Activated T-cell treated with anti-CD3 and anti-CD28 coated beads, Interleukin-2, amount 50 U/mL, for 1 hour (primary cell): ENCODE measurements around the gene MPND.
"Not testable (repeated sequence)": the region's sequence is repeated elsewhere in the genome, so short reads cannot be mapped to it uniquely, and the experiment has no call there.

ENCODE experiments used
- DNase-seq: peaks from one replicate; pipeline ENCODE4 v3.0.0-alpha.2; 2020

The MPND gene

DNA sequence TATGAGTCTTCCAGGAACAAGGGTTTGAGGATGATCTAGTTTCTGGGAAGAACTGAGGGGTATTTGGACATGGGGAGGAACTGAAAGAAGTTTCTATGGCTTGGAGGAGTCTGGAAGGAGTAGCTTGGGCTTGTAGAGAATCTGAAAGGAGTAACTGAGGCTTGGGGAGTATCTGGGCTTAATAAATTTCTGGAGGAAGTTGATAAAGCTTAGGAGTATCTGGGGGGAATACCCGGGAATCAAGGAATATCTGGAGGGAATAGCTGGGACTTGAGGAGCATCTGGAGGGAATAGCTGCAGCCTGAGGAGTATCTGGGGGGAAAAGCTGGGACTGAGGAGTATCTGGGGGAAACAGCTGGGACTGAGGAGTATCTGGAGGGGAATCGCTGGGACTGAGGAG, 22.9 kb upstream of the MPND start:
- no peak for DNase-seq

DNA sequence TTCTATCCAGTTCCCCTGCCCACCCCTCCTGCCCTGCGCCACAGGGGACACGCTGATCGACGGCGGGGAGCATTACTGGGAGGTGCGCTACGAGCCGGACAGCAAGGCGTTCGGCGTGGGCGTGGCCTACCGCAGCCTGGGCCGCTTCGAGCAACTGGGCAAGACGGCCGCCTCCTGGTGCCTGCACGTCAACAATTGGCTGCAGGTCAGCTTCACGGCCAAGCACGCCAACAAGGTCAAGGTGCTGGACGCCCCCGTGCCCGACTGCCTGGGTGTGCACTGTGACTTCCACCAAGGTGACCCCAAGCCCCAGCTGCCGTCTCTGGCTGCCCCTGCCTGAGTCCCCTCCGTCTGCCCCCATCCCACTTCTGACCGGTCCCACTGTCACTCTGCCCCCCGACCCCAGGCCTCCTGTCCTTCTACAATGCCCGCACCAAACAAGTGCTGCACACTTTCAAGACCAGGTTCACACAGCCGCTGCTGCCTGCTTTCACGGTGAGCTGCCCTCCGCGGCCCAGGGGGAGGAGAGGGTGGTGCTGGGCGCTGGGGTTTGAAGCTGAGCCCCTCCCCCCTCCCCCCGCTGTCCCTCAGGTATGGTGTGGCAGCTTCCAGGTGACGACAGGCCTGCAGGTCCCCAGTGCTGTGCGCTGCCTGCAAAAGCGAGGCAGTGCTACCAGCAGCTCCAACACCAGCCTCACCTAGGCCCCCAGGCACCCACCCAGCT, 20.3 kb upstream of the MPND start:
- no peak for DNase-seq

DNA sequence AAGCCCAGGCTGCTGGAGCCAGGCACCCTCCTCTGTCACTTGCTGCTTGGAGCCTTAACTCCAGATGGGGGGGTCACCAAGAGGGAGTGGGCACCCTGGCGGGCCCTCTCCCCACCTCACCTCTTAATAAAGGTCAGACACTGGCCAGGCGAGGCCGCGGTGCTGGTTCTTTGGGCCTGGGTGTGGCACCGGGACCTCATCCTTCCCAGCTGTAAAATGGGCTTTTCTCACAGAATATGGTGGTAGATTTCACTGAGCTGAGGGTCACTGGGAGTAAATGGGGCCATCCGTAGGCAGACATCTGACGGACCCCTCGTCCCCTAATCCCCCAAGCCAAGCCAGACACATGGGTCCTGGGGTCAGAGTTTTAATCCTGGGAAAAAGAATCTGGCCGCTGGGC, 19.7 kb upstream of the MPND start:
- no peak for DNase-seq

DNA sequence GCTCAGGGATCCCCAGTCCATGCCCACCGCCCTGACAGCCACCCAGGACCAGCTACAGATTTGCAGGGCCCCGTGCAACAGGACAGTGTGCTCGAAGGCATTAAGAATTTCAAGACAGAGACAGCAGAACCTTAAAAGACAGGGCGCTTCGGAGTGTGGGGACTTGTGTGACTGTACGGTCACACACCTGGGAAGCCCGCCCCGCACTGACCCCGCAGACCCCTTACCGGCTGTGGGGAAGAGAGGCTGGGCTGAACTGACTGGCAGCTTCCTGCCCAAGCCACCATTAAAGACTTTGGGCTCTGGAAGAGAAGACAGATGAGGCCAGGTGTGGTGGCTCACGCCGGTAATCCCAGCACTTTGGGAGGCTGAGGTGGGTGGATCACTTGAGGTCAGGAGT, 19.1 kb upstream of the MPND start:
- DNase-seq = no peak

DNA sequence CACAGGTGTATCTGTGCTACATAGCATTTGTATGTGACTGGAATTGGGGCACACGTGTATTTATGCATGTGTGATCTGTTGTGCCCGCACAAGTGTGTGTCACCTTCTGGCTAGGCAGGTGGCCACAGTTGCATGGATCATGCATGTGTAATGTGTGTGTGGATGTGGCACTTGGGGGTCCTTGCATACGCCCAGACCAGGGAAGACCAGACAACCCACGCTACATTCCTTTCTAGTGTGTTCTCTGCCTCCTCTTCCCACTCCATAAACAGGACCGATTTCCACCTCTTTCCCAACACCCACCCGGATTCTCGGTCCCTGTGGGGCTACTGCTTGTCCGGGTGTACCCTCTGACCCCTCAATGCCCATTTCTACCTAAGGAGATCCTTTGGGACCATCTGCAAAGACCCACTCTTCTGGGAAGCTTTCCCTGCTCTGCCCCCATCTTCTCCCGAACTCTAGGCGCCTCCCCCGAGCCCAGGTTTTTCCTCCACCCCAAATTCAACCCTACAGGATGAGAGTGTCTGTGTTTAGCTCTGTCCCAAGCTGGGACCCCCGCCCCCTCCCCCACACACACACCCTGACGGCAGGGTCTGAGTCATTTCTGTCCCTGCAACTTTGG, 17.0 kb upstream of the MPND start:
- DNase-seq = no peak

DNA sequence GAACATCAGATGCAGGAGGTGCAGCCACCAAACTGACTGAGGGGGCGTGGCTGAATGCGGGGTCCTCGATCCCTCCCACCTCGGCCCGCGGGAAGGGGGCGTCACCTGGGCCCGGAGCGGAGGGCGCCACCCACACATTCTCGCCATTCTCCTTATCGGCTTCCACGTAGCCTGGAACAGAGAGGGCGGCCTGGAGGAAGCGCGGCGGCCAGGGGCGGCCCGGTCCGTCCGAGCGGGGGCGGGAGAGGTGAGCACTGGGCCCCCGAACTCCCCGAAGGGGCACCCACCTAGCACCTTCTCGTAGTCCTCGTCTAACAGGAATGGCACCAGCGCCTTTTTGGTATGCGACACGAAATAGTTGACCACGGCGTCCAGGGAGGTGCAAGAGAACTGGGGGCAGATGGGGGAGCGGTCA, 16.5 kb upstream of the MPND start:
- DNase-seq = peak; percentile 41

DNA sequence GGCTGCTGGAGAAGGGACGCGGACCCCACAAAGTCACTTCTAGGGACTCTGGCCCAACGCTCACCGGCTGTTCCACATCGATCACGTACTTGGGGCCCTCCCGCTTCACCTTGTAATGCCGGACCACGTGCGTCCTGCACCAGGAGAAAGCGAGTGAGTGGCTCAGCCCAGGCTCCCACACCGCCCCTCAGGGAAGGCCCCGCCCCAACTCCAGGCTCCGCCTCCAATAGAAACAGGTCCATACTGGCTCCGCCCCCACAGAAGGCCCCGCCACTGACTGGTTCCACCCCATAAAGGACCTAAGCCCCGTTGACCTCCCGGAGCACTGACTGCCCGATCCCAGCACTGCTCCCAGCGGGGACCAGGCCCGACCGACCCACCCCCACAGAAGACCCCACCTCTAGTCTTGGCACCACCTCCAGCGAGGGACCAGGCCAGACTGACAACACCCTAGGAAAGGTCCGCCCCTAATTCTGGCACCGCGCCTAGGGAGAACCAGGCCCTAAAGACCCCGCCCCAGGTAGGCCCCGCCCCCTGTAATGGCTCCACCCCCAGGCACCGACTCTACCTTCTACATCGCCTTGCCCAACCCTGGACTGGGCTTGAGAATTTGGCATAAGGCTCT, 16.0 kb upstream of the MPND start:
- peak; percentile 74 for DNase-seq

DNA sequence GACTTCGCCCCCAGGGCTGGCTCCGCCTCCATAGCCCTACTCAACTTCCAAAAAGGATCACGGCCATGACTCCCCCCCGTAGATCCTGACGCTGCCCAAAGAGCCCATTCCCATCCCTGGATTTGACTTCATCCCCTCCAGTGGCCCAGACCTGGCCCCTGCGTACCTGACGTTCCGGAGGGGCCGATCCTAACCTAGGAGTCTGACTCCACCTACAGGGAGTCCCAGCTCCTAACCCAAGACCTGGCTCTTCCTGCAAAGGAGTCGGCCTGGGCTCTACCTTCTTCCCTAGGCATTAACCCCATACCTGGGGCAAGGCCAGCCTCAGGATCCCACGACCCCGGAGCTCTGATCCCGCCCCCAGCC, 15.5 kb upstream of the MPND start:
- no peak for DNase-seq

DNA sequence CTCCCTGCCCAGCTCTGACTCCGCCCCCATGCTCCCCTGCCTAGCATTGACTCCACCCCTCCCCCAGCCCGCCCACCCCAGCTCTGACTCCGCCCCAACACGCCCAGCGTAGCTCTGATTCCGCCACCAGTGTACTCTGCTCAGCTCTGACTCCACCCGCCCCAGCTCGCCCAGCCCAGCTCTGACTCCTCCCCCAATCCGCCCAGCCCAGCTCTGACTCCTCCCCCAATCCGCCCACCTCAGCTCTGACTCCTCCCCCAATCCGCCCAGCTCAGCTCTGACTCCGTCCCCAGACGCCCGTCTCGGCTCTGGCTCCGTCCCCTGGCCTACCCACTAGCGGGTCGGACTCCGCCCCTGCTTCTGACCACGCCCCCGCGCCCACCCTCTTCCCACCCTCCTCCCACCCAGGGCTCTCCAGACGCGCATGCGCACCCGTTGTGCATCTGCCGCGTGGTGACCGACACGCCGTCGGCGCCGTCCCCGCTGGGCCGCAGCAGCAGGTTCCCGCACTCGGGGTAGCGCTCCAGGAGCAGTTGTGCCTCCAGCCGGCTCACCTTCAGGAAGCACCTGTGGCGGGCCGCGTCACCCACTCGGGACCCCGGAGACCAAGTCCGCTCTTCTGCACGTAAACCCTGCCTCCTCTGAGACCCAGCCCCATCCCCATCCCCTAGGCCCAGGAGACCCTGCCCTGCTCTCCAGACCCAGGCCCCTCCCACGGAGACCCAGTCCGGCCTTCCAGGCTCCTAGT, 14.9 kb upstream of the MPND start:
- peak; percentile 95 for DNase-seq

DNA sequence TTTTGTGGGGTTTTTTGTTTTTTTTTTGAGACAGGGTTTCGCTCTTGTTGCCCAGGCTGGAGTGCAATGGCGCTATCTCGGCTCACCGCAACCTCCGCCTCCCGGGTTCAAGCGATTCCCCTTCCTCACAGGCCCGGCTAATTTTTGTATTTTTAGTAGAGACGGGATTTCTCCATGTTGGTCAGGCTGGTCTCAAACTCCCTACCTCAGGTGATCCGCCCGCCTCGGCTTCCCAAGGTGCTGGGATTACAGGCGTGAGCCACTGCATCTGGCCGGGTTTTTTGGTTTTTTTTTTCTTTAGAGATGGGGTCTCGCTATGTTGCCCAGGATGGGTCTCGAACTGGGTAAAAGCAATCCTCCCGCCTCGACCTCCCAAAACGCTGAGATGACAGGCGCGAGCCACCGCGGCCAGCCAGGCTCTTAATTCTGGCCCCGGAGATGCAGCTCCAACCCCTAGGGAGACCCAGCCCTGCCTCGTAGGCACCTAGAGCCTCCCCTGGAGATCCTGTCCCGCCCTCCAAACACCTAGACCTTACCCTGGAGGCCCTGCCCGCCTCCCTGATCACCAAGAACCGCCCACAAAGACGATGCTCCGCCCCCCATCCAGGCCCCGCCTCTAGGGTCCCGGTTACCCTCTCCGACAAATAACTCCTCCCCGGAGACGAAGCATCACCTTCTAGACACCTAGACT, 14.2 kb upstream of the MPND start:
- DNase-seq = peak; percentile 44

DNA sequence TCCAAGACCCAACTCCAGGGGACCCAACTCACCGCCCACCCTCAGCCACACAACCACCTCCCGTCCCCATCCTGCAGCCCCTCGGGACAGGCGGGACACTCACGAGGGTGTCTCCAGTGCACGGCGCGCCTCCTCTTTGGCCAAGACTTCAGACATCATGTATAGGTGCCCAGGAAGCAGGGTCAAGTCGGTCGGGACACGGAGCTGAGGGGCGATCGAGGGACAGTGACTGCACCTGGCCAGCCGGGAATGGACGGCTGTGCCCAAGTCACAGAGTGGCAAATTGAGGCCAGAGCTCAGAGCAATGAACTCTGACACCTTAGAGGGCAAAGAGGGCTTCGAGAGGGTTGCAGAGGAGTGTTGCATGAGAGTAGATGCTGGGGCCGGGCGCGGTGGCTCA, 13.5 kb upstream of the MPND start:
- DNase-seq = no peak

DNA sequence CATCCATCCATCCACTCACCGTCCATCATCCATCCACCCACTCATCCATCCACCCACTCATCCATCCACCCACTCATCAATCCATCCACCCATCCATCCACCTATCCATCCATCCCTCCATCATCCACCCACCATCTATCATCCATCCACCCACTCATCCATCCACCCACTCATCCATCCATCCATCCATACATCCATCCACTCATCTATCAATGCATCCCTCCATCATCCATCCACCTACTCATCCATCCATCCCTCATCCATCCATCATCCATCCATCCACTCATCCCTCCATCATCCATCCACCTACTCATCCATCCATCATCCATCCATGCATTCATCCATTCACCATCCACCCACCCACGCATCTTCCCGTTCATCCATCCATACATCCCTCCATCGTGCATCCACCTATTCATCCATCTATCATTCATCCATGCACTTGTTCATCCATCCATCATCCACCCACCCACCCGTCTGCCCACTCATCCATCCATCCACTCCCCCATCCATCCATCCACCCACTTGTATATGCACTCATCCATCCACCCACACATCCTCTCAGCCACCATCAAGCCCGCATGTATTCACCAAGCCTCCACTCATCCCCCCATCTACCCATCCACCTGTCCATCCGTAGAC, 8.3 kb upstream of the MPND start:
- no peak for DNase-seq

DNA sequence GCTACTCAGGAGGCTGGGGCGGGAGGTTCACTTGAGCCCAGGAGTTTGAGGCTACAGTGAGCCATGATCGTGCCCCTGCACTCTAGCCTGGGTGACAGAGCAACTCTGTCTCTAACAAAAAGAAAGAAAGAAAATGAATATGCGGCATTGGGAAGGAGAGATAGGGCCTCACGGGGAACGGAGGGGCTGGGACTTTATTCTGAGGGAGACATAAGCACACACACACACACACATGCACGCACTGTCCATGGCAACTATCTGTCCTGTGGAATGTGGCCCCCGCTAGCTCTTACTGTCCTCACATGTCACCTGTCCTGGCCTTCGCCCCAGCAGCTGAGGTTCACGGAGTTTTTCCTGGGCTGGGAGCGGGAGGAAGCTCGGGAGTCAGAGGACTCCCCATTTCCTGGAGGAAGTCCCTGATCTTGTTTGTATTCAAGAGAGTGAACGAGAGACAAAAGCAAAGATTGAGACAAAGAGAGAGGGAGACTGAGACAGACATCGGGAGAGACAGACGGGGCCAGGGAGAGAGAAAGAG, 5.4 kb upstream of the MPND start:
- DNase-seq = no peak

DNA sequence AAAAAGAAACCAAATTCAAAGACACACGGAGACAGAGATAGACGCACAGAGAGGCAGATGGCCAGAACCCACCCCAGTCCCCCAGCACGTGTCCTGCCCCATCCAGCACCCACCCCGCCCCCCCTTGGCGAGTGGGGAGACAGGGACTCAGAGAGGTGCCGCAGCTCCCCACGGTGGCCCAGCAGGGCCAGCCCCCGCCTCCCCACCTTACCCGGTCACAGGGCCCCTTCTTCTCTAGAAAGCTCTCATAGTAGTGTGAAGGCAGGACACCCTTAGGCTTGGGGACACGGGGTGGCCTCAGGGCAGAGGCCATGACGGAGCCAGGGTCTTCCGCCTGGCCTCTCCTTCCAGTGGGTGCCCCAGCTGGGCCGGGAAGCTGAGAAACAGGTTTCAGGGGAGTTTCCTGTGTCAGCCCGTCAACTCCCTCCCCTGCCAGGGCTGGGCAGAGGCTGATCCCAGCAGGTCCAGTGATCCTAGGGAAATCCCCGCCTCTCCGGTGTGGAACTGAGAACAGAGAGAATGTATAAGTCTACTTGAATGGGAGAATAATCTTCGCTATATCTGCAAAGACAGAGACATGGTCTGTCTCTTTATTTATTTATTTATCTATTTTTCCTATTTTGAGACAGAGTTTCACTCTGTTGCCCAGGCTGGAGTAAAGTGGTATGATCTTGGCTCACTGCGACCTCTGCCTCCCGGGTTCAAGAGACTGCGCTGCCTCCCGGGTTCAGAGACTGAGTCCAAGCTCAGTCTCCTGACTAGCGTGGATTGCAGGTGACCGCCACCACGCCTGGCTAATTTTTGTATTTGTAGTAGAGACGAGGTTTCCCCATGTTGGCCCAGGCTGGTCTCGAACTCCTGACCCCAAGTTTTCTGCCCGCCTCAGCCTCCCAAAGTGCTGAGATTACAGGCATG, 4.7 kb upstream of the MPND start, which contains the start of gene STAP2:
Gene STAP2 (minus strand): TSS at position 387 of the 915 bp plus-strand sequence. CDS start 74 bp downstream, at position 313.
- peak; percentile 28 for DNase-seq

DNA sequence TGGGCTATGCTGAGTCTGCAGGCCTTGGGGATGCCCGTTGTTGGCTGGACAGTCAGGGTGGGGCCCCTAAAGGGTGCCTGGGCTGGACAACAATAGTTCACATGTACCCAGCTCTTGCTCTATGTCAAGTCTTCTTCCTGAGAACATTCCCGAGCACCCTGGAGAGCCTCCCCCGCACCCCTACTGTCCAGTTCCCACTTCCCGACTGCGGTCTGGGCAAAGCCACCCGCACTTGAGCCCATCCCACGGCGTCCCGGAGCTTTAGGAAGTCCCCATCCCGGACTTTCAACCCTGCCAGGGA, 1.1 kb upstream of the MPND start:
- DNase-seq = no peak

DNA sequence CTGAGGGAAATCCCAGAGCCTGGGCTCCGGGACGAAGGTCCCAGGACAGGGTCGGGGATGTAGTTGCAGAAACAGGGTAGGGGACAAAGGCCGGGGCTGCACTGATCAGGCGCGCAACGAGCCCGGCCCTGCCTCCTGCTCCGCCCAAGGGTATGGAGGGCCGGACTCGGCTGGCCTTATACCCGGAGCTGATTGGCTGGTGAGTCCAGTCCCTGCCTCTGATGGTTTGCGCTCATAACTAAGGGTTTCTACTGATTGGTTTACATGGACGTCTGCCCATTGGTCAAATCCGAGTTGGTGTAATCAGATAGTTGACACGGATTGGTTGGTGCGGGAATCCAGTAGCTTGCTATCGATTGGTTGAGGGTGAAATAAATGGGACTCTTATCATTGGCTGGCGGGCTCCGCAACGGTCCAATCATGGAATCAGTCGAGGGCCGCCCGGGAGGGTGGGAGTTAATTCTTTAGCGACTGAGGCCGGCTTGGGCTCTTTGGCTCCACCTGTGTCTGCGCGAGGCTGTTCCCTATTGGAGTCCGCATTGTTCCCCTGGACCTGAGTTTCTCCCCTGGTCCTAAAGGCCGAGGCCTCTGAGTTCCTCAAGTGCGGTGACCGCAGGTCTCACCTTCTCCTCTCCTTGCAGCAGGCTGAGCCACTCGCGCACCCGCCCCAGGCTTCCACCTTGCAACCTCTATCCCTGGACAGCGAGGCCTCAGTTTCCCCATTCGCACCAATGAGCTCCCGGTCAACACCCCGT, 570 bp upstream of the MPND start:
- DNase-seq = peak; percentile 86

DNA sequence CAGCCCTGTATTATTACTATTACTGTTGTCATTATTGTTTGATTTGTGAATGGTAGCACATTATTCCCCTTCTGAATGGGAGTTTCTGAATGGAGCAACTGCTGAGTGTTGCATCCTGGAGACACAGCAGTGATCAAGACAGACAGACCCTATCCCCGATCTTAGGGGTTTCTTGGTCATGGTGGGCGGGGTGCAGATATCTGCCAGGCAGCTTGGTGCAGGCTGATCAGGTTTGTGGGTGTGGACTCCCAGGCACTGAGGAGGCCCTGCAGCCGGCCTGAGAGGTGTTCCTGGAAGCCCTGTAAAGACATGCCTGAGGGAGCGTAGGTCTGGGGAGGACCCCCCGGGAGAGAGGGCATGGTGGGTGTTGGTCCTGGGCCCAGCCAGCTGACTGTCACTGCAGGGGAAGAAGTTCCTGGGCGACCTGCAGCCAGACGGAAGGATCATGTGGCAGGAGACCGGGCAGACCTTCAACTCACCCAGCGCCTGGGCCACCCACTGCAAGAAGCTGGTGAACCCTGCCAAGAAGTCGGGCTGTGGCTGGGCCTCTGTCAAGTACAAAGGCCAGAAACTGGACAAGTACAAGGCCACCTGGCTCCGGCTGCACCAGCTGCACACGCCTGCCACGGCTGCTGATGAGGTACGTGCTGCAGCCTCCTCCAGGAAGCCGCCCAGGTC, 2.1 kb downstream of the MPND start:
- DNase-seq = no peak

DNA sequence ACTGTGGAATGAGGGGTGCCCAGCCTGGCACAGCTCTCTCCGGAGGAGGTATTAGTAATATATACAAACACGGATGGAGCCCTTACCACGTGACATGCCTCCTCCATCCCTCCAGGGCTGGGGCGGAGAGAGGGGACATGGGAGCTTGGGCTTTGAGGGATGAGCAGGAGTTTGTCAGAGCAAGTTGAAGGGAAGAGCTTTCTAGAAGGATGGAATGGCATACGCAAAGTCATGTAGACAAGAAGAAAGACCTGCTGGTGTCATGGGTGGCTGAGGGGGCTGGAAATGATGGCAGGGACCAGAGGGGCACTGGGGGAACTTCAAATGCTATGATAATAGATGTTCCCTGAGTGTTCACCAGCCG, 2.6 kb downstream of the MPND start:
- no peak for DNase-seq

DNA sequence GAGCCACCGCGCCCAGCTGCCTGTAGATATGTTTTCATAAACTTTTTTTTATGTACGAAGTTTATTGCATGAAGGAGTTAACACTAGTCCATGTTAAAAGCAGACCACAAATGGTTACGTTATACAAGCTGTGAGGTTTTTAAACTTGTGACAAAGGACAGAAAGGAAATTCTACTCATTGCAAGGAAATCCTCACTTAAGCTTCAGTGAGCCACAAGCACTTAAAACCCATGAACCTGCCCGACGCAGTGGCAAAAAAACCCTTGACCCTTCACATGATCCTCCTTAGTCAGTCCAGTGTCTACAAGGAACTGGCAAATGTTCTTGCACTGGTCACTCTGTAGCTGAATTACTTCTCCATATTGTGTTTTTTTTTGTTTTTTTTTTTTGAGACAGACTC, 4.2 kb downstream of the MPND start:
- no peak for DNase-seq

DNA sequence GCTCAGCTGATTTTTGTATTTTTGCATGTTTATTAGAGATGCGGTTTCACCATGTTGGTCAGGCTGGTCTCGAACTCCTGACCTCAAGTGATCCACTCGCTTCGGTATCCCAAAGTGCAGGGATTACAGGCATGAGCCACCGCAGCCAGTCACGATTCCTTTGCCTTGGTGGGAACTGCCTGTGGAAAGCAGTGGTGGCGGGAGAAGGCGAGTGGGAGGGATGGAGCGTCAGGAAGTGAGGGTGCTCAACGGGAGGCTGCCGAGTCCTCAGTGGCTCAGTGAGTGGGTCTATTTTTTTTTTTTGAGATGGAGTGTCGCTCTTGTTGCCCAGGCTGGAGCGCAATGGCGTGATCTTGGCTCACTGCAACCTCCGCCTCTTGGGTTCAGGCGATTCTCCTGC, 5.9 kb downstream of the MPND start:
- DNase-seq = not testable (repeated sequence)
